ENCODE data around the gene CCDC93. TPM values are rescaled to one million over a fixed set of nuclear protein-coding genes. Genes with fewer than 3 reads are reported as not detected.

CCDC93 gene
- total and polyA plus RNA-seq, 2 of the 4 experiments (the other 2 are of a cell fraction): 8.1 to 17.2 TPM

DNA sequence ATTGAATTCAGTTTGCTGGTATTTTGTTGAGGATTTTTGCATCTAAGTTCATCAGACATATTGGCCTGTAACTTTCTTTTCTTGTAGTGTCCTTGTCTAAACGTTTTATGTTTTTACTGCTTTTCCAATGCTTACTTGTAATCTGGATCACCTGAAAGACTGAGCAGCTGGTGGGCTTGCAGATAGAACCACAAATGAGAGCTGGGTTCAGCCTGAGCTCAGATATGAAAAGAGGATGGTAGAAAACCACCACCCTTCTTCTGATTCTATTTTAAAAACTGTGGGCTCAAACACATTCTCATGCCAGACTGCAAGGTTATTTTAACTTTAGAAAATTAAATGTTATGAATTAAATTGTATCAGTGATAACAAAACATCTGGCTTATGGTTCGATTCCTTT, 128.6 kb downstream of the CCDC93 start:
- no peak overlapping the region for H2BK120ac ChIP-seq (ENCODE audit: low read depth, low read length)
- ChIA-PET CTCF (no interaction called here), POLR2A (ENCODE audit: unreplicated experiment) (no interaction called here)
- no peak overlapping the region for H4K91ac ChIP-seq (ENCODE audit: insufficient read depth, low read depth, low read length)
- H3K36me3 ChIP-seq (ENCODE audit: control insufficient read depth, insufficient read depth, low read length): no peaks in the 10 kb centered on the region
- no peaks in the 10 kb centered on the region for H3K9me1 ChIP-seq (ENCODE audit: insufficient read depth, low read length)
- H3K27ac ChIP-seq (ENCODE audit: insufficient read depth, low read length): no peak overlapping the region
- ATAC-seq (ENCODE audit: low read depth): no peak
- no peak overlapping the region for H3K56ac ChIP-seq (ENCODE audit: extremely low read depth, insufficient read depth, low read length)
- H2AK5ac ChIP-seq (ENCODE audit: low read depth, low read length): no peak overlapping the region
- H3K18ac ChIP-seq (ENCODE audit: low read depth, low read length): no peak overlapping the region
- no peaks in the 10 kb centered on the region for H4K20me1 ChIP-seq (ENCODE audit: insufficient read depth, low read length)
- no peak overlapping the region for H4K8ac ChIP-seq (ENCODE audit: low read depth in 2 of 2, low read length in 2 of 2)
- no CpG with 5 or more reads among the region's 2 CpGs for WGBS, 2 experiments (ENCODE audit: extremely low coverage in 2 of 2, insufficient read length in 1 of 2)
- H2AFZ ChIP-seq (replicated peaks; ENCODE audit: low read length, poor library complexity): no peak overlapping the region
- DNase-seq: no peak
- no peak overlapping the region for H3K4me3 ChIP-seq (ENCODE audit: insufficient read depth, low read depth, low read length)
- in situ Hi-C loops (cut with MboI; ENCODE audit: low sequenced_read_pairs): no loop called here
- H3K4me2 ChIP-seq (ENCODE audit: low read depth, low read length): no peak overlapping the region
- H4K5ac ChIP-seq (ENCODE audit: low read depth, low read length): no peak overlapping the region
- no peak overlapping the region for H3K4ac ChIP-seq (ENCODE audit: low read depth, low read length)
- no peak overlapping the region for H2AK9ac ChIP-seq (replicated peaks; ENCODE audit: low read depth, low read length, poor library complexity)
- H2BK15ac ChIP-seq (ENCODE audit: low read depth, low read length): no peak overlapping the region
- H3K9me3 ChIP-seq (ENCODE audit: control insufficient read depth, insufficient read depth, low read length): no peaks in the 10 kb centered on the region
- no peaks in the 10 kb centered on the region for H3K79me1 ChIP-seq (ENCODE audit: low read depth in 1 of 2, low read length in 2 of 2)
- H3K23ac ChIP-seq (ENCODE audit: low read depth, low read length): no peak overlapping the region
- H3K4me1 ChIP-seq (ENCODE audit: control insufficient read depth, insufficient read depth, low read length): no peaks in the 10 kb centered on the region
- dilution Hi-C loops (cut with HindIII; ENCODE audit: low sequenced_read_pairs, unreplicated experiment): no loop called here
- intact Hi-C loops (cut with micrococcal nuclease): no loop called here
- TF ChIP-seq NFE2L2 (IDR thresholded peaks at IDR 0.05; ENCODE audit: low read depth, low read length) (no peak), MAZ (IDR thresholded peaks at IDR 0.05; ENCODE audit: borderline replicate concordance, low read depth, low read length) (no peak), CHD1 (IDR thresholded peaks at IDR 0.05; ENCODE audit: low read depth, low read length) (no peak), MAFK (IDR thresholded peaks at IDR 0.05; ENCODE audit: low read depth, low read length) (no peak), RCOR1 (IDR thresholded peaks at IDR 0.05; ENCODE audit: insufficient replicate concordance, low read length) (no peak), MXI1 (IDR thresholded peaks at IDR 0.05; ENCODE audit: borderline replicate concordance, low read depth, low read length) (no peak), BHLHE40 (IDR thresholded peaks at IDR 0.05; ENCODE audit: low read depth, low read length) (no peak)
- TF ChIP-seq, protein P1, sequence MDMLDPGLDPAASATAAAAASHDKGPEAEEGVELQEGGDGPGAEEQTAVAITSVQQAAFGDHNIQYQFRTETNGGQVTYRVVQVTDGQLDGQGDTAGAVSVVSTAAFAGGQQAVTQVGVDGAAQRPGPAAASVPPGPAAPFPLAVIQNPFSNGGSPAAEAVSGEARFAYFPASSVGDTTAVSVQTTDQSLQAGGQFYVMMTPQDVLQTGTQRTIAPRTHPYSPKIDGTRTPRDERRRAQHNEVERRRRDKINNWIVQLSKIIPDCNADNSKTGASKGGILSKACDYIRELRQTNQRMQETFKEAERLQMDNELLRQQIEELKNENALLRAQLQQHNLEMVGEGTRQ (IDR thresholded peaks at IDR 0.05; ENCODE audit: low read depth, low read length): no peak
- TF ChIP-seq, protein P2, sequence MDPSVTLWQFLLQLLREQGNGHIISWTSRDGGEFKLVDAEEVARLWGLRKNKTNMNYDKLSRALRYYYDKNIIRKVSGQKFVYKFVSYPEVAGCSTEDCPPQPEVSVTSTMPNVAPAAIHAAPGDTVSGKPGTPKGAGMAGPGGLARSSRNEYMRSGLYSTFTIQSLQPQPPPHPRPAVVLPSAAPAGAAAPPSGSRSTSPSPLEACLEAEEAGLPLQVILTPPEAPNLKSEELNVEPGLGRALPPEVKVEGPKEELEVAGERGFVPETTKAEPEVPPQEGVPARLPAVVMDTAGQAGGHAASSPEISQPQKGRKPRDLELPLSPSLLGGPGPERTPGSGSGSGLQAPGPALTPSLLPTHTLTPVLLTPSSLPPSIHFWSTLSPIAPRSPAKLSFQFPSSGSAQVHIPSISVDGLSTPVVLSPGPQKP (IDR thresholded peaks at IDR 0.05; ENCODE audit: borderline replicate concordance, low read depth, low read length): no peak
- H3K9ac ChIP-seq (ENCODE audit: low read depth, low read length): no peak overlapping the region
- H2BK5ac ChIP-seq (ENCODE audit: low read depth, low read length, poor library complexity, severe bottlenecking): no peak overlapping the region
- no peak overlapping the region for H3K14ac ChIP-seq (replicated peaks; ENCODE audit: low read depth, low read length)
- no TSS peak for BruUV-seq (replicated peaks)
- H2BK20ac ChIP-seq (ENCODE audit: low read depth, low read length): no peak overlapping the region
- H3K27me3 ChIP-seq (ENCODE audit: control insufficient read depth, insufficient read depth, low read length): no peaks in the 10 kb centered on the region; the same call in 1 of the 2 replicates

Measured in IMR-90 (cell line).